HG03460 (cell line): Measurements from ENCODE around the gene PSKH1.

Experiments used
- ATAC-seq: cut with Tn5 transposase; IDR thresholded peaks from one replicate; pipeline ENCODE4 v1.9.1; 2021; ENCODE audit not compliant: unreplicated experiment

PSKH1 gene

GRCh38 chr16:67939507-67940445 lies 46.7 kb downstream of the PSKH1 start:
- ATAC-seq = no peak

GRCh38 chr16:67940446-67941089 lies 47.5 kb downstream of the PSKH1 start:
- ATAC-seq = no peak

DNA sequence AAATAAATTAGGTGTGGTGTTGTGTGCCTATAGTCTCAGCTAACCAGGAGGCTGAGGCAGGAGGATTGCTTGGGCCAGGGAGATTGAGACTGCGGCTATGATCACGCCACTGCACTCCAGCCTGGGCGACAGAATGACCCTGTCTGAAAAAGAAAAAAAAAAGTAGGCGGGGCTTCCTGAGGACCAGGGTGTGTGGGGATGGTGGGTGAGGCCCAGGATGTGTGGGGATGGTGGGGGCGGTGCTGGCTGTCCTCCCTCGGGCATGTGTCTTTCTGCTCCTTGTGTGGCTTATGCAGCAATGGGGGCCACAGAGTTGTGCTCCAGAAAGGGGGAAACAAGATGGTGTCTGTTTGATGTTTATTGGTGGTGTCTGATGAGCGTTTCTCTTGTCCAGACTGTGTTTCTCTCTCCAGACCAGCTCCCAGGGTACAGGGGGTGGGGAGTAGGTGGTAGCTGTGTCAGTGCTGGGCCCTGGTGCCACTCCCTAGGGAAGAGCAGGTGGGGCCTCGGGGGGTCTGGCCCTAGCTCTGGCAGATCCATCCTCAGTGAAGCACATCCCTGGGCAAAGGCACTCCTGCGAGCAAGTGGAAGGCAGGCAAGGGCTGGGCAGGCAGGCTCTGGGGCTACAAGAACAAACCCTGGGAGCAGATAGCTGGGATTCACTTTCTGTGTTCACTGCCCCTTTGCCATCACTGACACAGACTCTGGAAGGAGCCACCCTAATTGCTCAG lies 48.6 kb downstream of the PSKH1 start:
- ATAC-seq = no peak

GRCh38 chr16:67942200-67942509 lies 49.1 kb downstream of the PSKH1 start:
- no peak for ATAC-seq

DNA sequence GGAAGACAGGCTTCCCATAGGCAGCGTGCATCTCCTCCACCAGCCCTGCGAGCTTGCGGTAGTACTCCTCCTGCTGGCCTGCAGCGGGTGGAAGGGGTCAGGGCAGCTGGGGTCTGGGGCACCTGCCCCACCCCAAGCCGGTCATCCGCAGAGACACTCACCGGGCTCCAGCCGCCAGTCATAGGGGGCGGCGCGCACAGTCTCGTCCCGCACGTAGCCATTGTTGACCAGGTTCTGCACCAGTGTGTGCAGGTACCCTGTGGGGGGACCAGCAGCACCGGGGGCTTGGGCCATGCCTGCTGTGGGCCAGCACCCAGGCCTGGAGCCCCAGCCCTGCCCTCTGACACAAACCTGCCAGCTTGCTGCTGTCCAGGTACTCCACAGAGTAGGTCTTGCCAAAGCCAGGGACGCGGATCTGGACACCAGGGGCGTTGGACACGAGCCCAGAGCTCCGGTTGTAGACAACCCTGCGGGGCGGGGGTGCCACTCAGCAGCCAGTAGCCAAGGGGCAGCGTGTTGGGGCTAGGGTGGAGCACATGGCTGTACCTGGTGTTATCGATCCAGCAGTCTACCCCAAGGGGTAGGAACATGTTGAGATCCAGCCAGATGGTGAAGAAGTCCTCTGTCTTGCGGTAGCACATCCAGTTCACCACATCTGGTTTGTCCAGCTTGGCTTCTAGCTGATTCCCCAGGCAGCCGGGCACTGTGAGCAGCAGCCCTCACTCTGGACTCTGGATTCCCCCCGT lies 49.6 kb downstream of the PSKH1 start:
- ATAC-seq = no peak

DNA sequence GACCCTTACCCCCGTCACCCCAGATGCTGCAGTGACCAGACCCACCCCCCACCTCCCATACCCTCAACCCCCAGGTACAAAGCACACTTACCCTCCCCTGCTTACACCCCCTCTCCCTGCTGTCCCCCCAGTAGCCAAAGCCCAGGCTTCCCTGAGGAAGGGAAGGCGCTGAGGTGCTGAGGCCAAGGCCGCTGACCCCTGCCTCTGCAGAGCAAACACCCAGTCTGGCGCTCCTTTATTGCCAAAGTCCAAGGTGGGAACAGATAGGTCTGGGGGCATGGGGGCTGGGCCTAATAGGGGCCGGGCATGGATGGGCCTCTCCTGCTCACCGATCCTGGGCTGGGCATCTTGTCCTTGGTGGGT lies 50.2 kb downstream of the PSKH1 start:
- no peak for ATAC-seq

- no peak for ATAC-seq
Measured at GRCh38 chr16:67943619-67944504, 50.8 kb downstream of the PSKH1 start, which contains the start of gene LCAT. Gene LCAT, minus strand, starts transcription at chr16:67944120. Its CDS starts 19 bp downstream, at chr16:67944101.

DNA sequence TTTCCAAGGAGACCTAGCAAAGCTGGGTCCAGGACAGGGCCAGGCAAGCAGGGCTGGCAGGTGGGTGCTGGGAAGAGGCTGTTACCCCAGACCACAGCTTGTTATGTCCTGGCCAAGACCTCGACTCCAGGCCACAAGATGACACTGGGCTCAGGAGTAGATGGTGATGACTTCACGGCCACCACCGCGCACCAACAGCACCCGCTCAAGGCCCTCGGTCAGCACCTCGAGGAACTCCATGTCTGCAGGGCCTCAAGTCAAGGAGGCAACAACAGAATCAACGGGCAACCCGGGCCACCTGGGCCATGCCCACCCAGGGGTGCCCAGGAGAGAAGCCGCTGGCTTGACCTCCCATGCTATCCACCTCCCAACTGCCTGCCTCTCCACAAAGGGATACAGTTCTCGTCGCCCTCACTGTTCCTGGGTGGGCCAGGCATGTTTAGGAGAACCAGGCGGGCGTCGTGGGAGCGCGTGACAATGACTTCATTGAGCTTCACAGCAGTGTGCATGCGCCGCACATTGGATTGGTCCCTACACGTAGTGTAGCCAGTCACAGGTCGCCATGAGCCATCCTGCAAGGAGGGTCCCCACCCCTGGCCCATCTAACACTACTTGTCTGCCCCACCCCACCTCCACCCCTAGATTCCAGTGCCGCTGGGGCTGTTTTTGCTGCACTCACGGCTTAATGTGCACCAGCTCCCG lies 51.8 kb downstream of the PSKH1 start:
- ATAC-seq = no peak

DNA sequence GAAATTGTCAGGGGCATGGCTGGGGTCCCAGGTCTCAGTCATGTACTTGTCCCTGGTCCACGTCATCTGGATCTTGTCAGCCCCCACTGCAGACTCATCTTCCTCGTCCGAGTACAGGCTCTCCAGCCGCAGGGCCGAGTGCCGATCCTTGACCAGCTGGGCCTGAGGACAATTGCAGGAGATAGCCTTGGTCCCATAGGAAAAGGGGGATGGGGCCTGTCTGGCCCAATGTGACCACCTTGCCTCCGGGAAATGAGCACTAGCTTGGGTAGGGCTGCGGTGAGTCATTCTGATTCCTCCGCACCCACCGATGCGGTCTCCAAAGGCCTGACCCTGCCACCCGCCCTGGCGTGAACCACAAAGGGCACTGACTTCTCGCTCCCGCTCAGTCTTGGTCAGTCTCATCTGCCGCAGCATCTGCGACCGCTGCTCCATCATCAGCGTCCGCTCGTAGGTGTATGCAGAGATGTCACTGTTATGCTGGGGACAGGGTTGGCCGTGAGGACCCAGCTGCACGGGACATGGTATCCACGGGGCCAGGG lies 52.4 kb downstream of the PSKH1 start:
- ATAC-seq = no peak

DNA sequence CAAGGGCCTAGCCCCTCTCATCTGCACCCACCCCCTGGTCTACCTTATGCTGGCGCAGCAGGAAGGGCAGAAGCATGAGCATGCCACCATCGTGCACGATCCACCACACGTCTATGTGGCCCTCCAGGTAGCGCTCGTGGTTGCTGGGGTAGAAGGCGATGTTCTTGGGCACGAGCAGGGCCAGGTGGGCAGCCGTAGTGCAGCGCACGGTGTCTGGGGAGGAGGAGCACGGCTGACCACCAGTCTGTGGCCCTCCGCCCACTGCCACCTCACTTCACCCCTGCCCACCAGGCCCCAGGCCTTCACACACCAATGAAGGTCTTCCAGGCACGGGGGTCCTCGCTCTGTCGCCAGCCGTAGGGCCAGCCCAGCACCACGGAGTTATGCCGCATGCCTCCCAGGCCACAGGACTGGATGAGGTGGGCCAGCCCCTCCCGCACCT lies 53.1 kb downstream of the PSKH1 start:
- ATAC-seq = no peak

- ATAC-seq = no peak
Measured at GRCh38 chr16:67946966-67947558, 54.0 kb downstream of the PSKH1 start.

GRCh38 chr16:67948015-67948414 lies 55.0 kb downstream of the PSKH1 start:
- ATAC-seq = no peak

DNA sequence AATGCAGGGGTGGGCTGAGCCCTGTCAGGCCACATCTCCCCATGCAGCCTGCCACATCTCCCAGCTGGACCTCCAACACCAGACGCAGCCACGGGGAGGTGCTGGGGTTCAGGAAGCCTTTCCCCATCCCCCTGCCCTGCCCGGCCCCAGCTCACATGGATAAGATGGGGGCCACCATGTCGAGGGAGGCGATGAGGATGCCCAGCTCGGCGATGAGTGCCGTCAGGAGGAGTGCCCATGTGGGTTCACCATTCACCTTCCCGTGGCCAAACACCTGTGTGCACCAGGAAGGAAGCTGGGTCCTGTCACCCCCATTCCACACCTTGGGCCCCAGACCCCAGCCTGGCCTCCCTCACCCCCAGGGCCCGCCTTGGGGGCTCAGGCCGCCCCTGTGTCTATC lies 56.6 kb downstream of the PSKH1 start:
- ATAC-seq = no peak

GRCh38 chr16:67950335-67950843 lies 57.3 kb downstream of the PSKH1 start:
- no peak for ATAC-seq

DNA sequence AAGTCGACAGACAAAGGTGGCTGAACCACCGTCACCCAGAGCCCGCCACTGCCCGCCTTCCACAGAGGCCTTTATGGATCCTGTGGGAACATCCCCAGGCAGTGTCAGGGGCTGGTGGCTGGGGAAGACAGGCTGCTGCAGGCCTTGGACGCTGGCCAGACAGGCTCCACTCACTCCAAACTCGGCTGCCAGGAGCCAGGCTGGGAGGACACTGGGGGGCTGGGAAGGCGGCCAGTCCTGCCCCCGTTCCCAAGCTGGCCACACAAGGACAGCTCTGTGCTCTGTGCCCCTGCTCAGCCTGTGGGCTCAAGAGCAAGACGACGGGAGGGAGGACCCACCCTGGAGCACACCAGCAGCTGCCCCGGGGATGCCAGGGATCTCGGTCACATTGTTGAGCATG lies 58.4 kb downstream of the PSKH1 start:
- no peak for ATAC-seq

- ATAC-seq = no peak
Measured at GRCh38 chr16:67953641-67954375, 60.8 kb downstream of the PSKH1 start.

GRCh38 chr16:67954421-67955196 lies 61.6 kb downstream of the PSKH1 start:
- no peak for ATAC-seq
